CD14-positive monocyte (primary cell): ENCODE data around the gene CFAP97. TPM values are rescaled to one million over a fixed set of nuclear protein-coding genes. Genes with fewer than 3 reads are reported as not detected.
"Not testable (repeated sequence)": the region's sequence is repeated elsewhere in the genome, so short reads cannot be mapped to it uniquely, and the experiment has no call there.

ENCODE experiments used
- DNase-seq, 3 donors: peaks; one replicate each; pipeline ENCODE4 v3.0.0-alpha.2; 2011 to 2022
- H2AFZ ChIP-seq: 2 replicates; pipeline ENCODE4 v1.6.0; 2012; ENCODE audit warnings: mild to moderate bottlenecking, low read depth, low read length, inconsistent platforms; ENCODE audit not compliant: insufficient read depth, poor library complexity, severe bottlenecking
- H3K27ac ChIP-seq, 2 donors: 1 replicate in 1 of 2; 2 replicates in 1 of 2; pipeline ENCODE4 v1.5.1; 2012 to 2013; ENCODE audit warnings: low read length in 2 of 2, control low read depth in 1 of 2, inconsistent platforms in 1 of 2, low read depth in 1 of 2, mild to moderate bottlenecking in 1 of 2
- H3K27me3 ChIP-seq, 2 donors: one replicate each; pipeline versions ENCODE4 v1.6.0 to v1.6.1; 2011 to 2013; ENCODE audit warnings: low read length in 2 of 2; ENCODE audit not compliant: control insufficient read depth in 2 of 2, insufficient read depth in 2 of 2
- H3K36me3 ChIP-seq, 2 donors: replicated peaks in 1 of 2; 1 replicate in 1 of 2; 2 replicates in 1 of 2; pipeline versions ENCODE4 v1.5.1 to v1.6.1; 2012 to 2013; ENCODE audit warnings: low read length in 2 of 2, control low read depth in 1 of 2, inconsistent platforms in 1 of 2, mild to moderate bottlenecking in 1 of 2; ENCODE audit not compliant: insufficient read depth in 2 of 2, control insufficient read depth in 1 of 2
- H3K4me1 ChIP-seq, 2 donors: 1 replicate in 1 of 2; 2 replicates in 1 of 2; pipeline versions ENCODE4 v1.5.1 to v1.6.1; 2012 to 2013; ENCODE audit warnings: low read length in 2 of 2, control low read depth in 1 of 2, inconsistent platforms in 1 of 2, mild to moderate bottlenecking in 1 of 2, moderate library complexity in 1 of 2; ENCODE audit not compliant: insufficient read depth in 2 of 2, control insufficient read depth in 1 of 2
- H3K4me2 ChIP-seq: replicated peaks from 2 replicates; pipeline ENCODE3; 2012; ENCODE audit warnings: low read length, moderate library complexity, mild to moderate bottlenecking; ENCODE audit not compliant: poor library complexity, severe bottlenecking; ENCODE audit errors: extremely low read depth
- H3K4me3 ChIP-seq, 3 experiments: fragments of 200-600 bp in 1 of 3; sonication (generic) in 1 of 3; replicated peaks in 1 of 3; 1 replicate in 2 of 3; 2 replicates in 1 of 3; pipeline ENCODE4 v1.5.1; 2011 to 2013; ENCODE audit warnings: low read length in 3 of 3, mild to moderate bottlenecking in 3 of 3, control low read depth in 2 of 3, low read depth in 2 of 3, inconsistent platforms in 1 of 3, moderate library complexity in 1 of 3
- H3K79me2 ChIP-seq: 2 replicates; pipeline ENCODE4 v1.6.0; 2012; ENCODE audit warnings: mild to moderate bottlenecking, control low read depth, inconsistent platforms, low read length, moderate library complexity; ENCODE audit not compliant: insufficient read depth
- H3K9ac ChIP-seq: 2 replicates; pipeline ENCODE4 v1.6.0; 2017; ENCODE audit warnings: low read length, mild to moderate bottlenecking; ENCODE audit not compliant: insufficient read depth, poor library complexity, severe bottlenecking
- H3K9me3 ChIP-seq, 2 donors: replicated peaks in 1 of 2; 1 replicate in 1 of 2; 2 replicates in 1 of 2; pipeline versions ENCODE4 v1.5.1 to v1.6.1; 2012 to 2013; ENCODE audit warnings: low read length in 2 of 2, control low read depth in 1 of 2; ENCODE audit not compliant: control insufficient read depth in 1 of 2, insufficient read depth in 1 of 2
- H4K20me1 ChIP-seq: 2 replicates; pipeline ENCODE4 v1.6.0; 2012; ENCODE audit warnings: mild to moderate bottlenecking, low read length, control low read depth, moderate library complexity; ENCODE audit not compliant: insufficient read depth
- H3K27ac Mint-ChIP-seq, 7 donors: one replicate each; pipeline ENCODE4 v1.8.0; 2020; ENCODE audit warnings: mild to moderate bottlenecking in 7 of 7, mixed read lengths in 7 of 7, moderate library complexity in 6 of 7, inconsistent platforms in 2 of 7
- H3K27me3 Mint-ChIP-seq, 3 donors: one replicate each; pipeline ENCODE4 v1.8.0; 2021 to 2022; ENCODE audit warnings: low read depth in 3 of 3, mild to moderate bottlenecking in 3 of 3, mixed read lengths in 3 of 3, moderate library complexity in 3 of 3, inconsistent platforms in 1 of 3
- H3K36me3 Mint-ChIP-seq, 2 donors: one replicate each; pipeline ENCODE4 v1.8.0; 2020; ENCODE audit warnings: mixed read lengths in 2 of 2, inconsistent platforms in 1 of 2, mild to moderate bottlenecking in 1 of 2
- H3K4me1 Mint-ChIP-seq: one replicate; pipeline ENCODE4 v1.8.0; 2020; ENCODE audit warnings: mild to moderate bottlenecking, mixed read lengths
- H3K4me3 Mint-ChIP-seq, 2 donors: one replicate each; pipeline ENCODE4 v1.8.0; 2020; ENCODE audit warnings: mild to moderate bottlenecking in 2 of 2, mixed read lengths in 2 of 2, moderate library complexity in 1 of 2
- H3K9me3 Mint-ChIP-seq, 7 donors: one replicate each; pipeline ENCODE4 v1.8.0; 2020 to 2022; ENCODE audit warnings: mixed read lengths in 7 of 7, mild to moderate bottlenecking in 6 of 7, moderate library complexity in 6 of 7, inconsistent platforms in 2 of 7
- CTCF ChIP-seq: fragments of 200-600 bp; IDR thresholded peaks from one replicate; pipeline ENCODE4 v1.8.0; 2022; ENCODE audit warnings: antibody characterized with exemption, mild to moderate bottlenecking
- WGBS: methylation state at CpG from one replicate; pipeline ENCODE4 v1.1.5; 2013; ENCODE audit warnings: missing lambda C conversion rate; ENCODE audit not compliant: insufficient coverage; 5-methylcytosine and 5-hydroxymethylcytosine counted together
- intact Hi-C, 2 donors: fragments of 100-400 bp; cut with micrococcal nuclease; formaldehyde crosslinking; loops; one replicate each; pipeline versions ENCODE4 v1.15.0 to v1.15.1; 2023
- polyA plus RNA-seq, 3 donors: library from polyadenylated mRNA; depleted of rRNA in 1 of 3; unstranded in 2 of 3; stranded (reverse) in 1 of 3; fragments of 300-500 nt in 2 of 3; fragments of >200 nt in 1 of 3; fragmentation: Illumina TruSeq in 2 of 3; gene quantifications; 1 replicate in 2 of 3; 2 replicates in 1 of 3; pipeline ENCODE4 v1.2.3, GENCODE V29; 2012 to 2021

CFAP97 gene
- polyA plus RNA-seq, 3 donors = 2.7 to 16.8 (median 12.3) TPM

- intact Hi-C loops = no loop called here
- Mint-ChIP-seq H3K9me3 (peaks cover 0 to 11% (median 3%) of the 10 kb centered on the region in 7 donors), H3K4me1 (no peaks in the 10 kb centered on the region), H3K36me3 (no peaks in the 10 kb centered on the region), H3K27me3 (peaks cover 2 to 7% (median 4%) of the 10 kb centered on the region in 3 donors), H3K4me3 (no peak overlapping the region), H3K27ac (no peak overlapping the region)
- H3K4me2 ChIP-seq = no peak overlapping the region
- no peak overlapping the region for H3K4me3 ChIP-seq
- no peaks in the 10 kb centered on the region for H4K20me1 ChIP-seq
- no peak overlapping the region for H3K9ac ChIP-seq
- no peaks in the 10 kb centered on the region for H3K79me2 ChIP-seq
- H3K9me3 ChIP-seq = no peaks in the 10 kb centered on the region
- no peak for TF ChIP-seq CTCF
- H3K27me3 ChIP-seq = no peaks in the 10 kb centered on the region
- no peak overlapping the region for H3K27ac ChIP-seq
- no peaks in the 10 kb centered on the region for H3K4me1 ChIP-seq
- 100% methylated on average over 4 of the region's 4 CpGs for WGBS
- H2AFZ ChIP-seq = no peak overlapping the region
- H3K36me3 ChIP-seq = no peaks in the 10 kb centered on the region
- DNase-seq = no peak
Observed at GRCh38 chr4:185243879-185244278, 40.1 kb upstream of the CFAP97 start.

GRCh38 chr4:185242749-185243533 is 39.1 kb upstream of the CFAP97 start:
- WGBS = 100% methylated on average over 1 of the region's 6 CpGs

DNA sequence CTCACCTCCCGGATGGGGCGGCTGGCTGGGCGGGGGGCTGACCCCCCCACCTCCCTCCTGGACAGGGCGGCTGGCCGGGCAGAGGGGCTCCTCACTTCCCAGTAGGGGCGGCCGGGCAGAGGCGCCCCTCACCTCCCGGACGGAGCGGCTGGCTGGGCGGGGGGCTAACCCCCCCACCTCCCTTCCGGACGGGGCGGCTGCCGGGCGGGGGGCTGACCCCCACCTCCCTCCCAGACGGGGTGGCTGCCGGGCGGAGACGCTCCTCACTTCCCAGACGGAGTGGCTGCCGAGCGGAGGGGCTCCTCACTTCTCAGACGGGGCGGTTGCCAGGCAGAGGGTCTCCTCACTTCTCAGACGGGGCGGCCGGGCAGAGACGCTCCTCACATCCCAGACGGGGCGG is 36.7 kb upstream of the CFAP97 start:
- H3K79me2 ChIP-seq, intact Hi-C loops, H3K9ac ChIP-seq, H3K27ac Mint-ChIP-seq, H3K4me1 ChIP-seq, DNase-seq, H3K27ac ChIP-seq, H3K4me1 Mint-ChIP-seq, H3K4me3 Mint-ChIP-seq, H3K27me3 Mint-ChIP-seq, H3K9me3 ChIP-seq, H3K4me3 ChIP-seq, H3K27me3 ChIP-seq, H2AFZ ChIP-seq, H4K20me1 ChIP-seq, H3K36me3 Mint-ChIP-seq, H3K4me2 ChIP-seq, H3K36me3 ChIP-seq: not testable (repeated sequence)
- peaks cover 0 to 15% (median 11%) of the 10 kb centered on the region in 7 donors for H3K9me3 Mint-ChIP-seq
- no CpG with 5 or more reads among the region's 32 CpGs for WGBS

More at GRCh38 chr4:185242749-185243533, 39.1 kb upstream of the CFAP97 start:
- Histone ChIP-seq H3K9ac (no peak overlapping the region), H3K4me1 (no peaks in the 10 kb centered on the region), H3K4me2 (no peak overlapping the region), H2AFZ (no peak overlapping the region), H3K9me3 (no peaks in the 10 kb centered on the region), H3K4me3 (no peak overlapping the region), H4K20me1 (no peaks in the 10 kb centered on the region), H3K27ac (no peak overlapping the region), H3K79me2 (no peaks in the 10 kb centered on the region), H3K36me3 (no peaks in the 10 kb centered on the region), H3K27me3 (no peaks in the 10 kb centered on the region)
- no peak for DNase-seq
- peaks cover 2 to 10% (median 4%) of the 10 kb centered on the region in 3 donors for H3K27me3 Mint-ChIP-seq
- peak overlapping the region in 1 of 7 donors; percentile 52 for H3K27ac Mint-ChIP-seq
- intact Hi-C loops = no loop called here
- H3K4me1 Mint-ChIP-seq = no peaks in the 10 kb centered on the region
- H3K36me3 Mint-ChIP-seq = no peaks in the 10 kb centered on the region
- no peak for TF ChIP-seq CTCF
- H3K9me3 Mint-ChIP-seq = peaks cover 0 to 15% (median 11%) of the 10 kb centered on the region in 7 donors
- no peak overlapping the region for H3K4me3 Mint-ChIP-seq
